Adrenal gland (tissue), 12 donors: ENCODE data around the gene KCNIP1. TPM values are rescaled to one million over a fixed set of nuclear protein-coding genes. Genes with fewer than 3 reads are reported as not detected.

Experiments used
- DNase-seq, 7 donors: peaks; one replicate each; pipeline ENCODE4 v3.0.0-alpha.2; 2019 to 2020
- H3K27ac ChIP-seq, 5 donors: fragments of 200-600 bp; sonication (generic) in 4 of 5; 1 replicate in 3 of 5; 2 replicates in 2 of 5; pipeline versions ENCODE4 v1.5.1 to v1.8.0; 2016 to 2020; ENCODE audit warnings: mild to moderate bottlenecking in 1 of 5
- H3K27me3 ChIP-seq: fragments of 200-600 bp; 2 replicates; pipeline ENCODE4 v1.8.0; 2021
- H3K36me3 ChIP-seq, 2 donors: fragments of 200-600 bp; replicated peaks in 1 of 2; 1 replicate in 1 of 2; 2 replicates in 1 of 2; pipeline versions ENCODE4 v1.5.1 to v1.8.0; 2018 to 2022
- H3K4me1 ChIP-seq, 2 donors: fragments of 200-600 bp; replicated peaks in 1 of 2; 1 replicate in 1 of 2; 2 replicates in 1 of 2; pipeline versions ENCODE4 v1.5.1 to v1.8.0; 2018 to 2021
- H3K4me3 ChIP-seq, 4 donors: fragments of 200-600 bp; sonication (generic) in 3 of 4; one replicate each; pipeline ENCODE4 v1.5.1; 2016 to 2018
- H3K9me3 ChIP-seq, 3 donors: fragments of 200-600 bp; sonication (generic) in 1 of 3; replicated peaks in 1 of 3; 1 replicate in 2 of 3; 2 replicates in 1 of 3; pipeline versions ENCODE4 v1.5.1 to v1.8.0; 2016 to 2021
- CTCF ChIP-seq, 6 experiments: fragments of 450-650 bp in 4 of 6; fragments of 200-600 bp in 2 of 6; sonication (generic) in 1 of 6; IDR thresholded peaks; 1 replicate in 5 of 6; 2 replicates in 1 of 6; pipeline versions ENCODE4 v1.5.1 to v1.8.0; 2016 to 2021; ENCODE audit warnings: antibody characterized with exemption in 6 of 6, mild to moderate bottlenecking in 2 of 6, moderate library complexity in 1 of 6
- POLR2A ChIP-seq, 2 donors: fragments of 450-650 bp; IDR thresholded peaks; one replicate each; pipeline ENCODE4 v1.6.1; 2017; ENCODE audit warnings: antibody characterized with exemption in 2 of 2, mild to moderate bottlenecking in 2 of 2, moderate library complexity in 1 of 2
- WGBS, 4 donors: extraction: QIAGEN DNeasy Blood & Tissue Kit in 2 of 4; methylation state at CpG; one replicate each; pipeline versions ENCODE4 v1.1.5 to v1.1.7; 2013 to 2017; 5-methylcytosine and 5-hydroxymethylcytosine counted together
- intact Hi-C, 2 donors: fragments of 100-400 bp; cut with DNase I; formaldehyde crosslinking; loops; one replicate each; pipeline versions ENCODE4 v1.14.1 to v1.15.0; 2022 to 2023
- polyA plus RNA-seq, 3 donors: library from polyadenylated mRNA; stranded (reverse); fragments of 200-250 nt in 2 of 3; fragments of 350-450 nt in 1 of 3; fragmentation: Illumina TruSeq in 1 of 3; extraction: RNeasy Lipid Tissue Mini Kit (QIAGEN cat#74804) in 1 of 3; gene quantifications; one replicate each; pipeline ENCODE4 v1.2.3, GENCODE V29; 2013 to 2014
- total RNA-seq, 9 donors: library from RNA; depleted of rRNA in 4 of 9; stranded (reverse); fragments of >200 nt in 4 of 9; fragments of 120-200 nt in 1 of 9; fragmentation: NEBNext Ultra II Directional in 1 of 9; extraction: Animal tissue kit (Norgen Biotek cat#: 25700) in 1 of 9; gene quantifications; one replicate each; pipeline versions ENCODE4 v1.1.0 to v1.2.4, GENCODE V29; 2013 to 2023
- donor health status: healthy with polysubstance abuse.
- donor health status: Bipolar disorder and iron deficiency.
- donor health status: DM: yes; HTN: yes; CAD: no.
- donor health status: DM: no; HTN: no; CAD: no.
- donor health status: DM: no; HTN: no; CAD: no.
- donor health status: DM: yes; HTN: yes; CAD: no.

KCNIP1 gene
- total and polyA plus RNA-seq, 12 donors, result 0.14 to 12.6 (median 1.7) TPM; not detected in 1

- Histone ChIP-seq H3K36me3 (no peaks in the 10 kb centered on the region), H3K27me3 (peaks cover 7% of the 10 kb centered on the region), H3K27ac (no peak overlapping the region), H3K4me3 (no peak overlapping the region), H3K9me3 (no peaks in the 10 kb centered on the region), H3K4me1 (peaks cover 0 to under 1% of the 10 kb centered on the region in 2 donors)
- DNase-seq, result no peak
- 90 to 94% (median 92%) methylated on average over 1 of the region's 1 CpG for WGBS, 4 donors
- TF ChIP-seq CTCF (IDR thresholded peaks at IDR 0.05), result no peak
- no peak for TF ChIP-seq POLR2A (IDR thresholded peaks at IDR 0.05)
- intact Hi-C loops, result no loop called here
These were observed 5.5 kb downstream of the KCNIP1 start for GRCh38 chr5:170509348-170509660.

GRCh38 chr5:170510126-170510525, 6.3 kb downstream of the KCNIP1 start:
- H3K27ac ChIP-seq, result no peak overlapping the region
- TF ChIP-seq POLR2A (IDR thresholded peaks at IDR 0.05) (no peak), CTCF (IDR thresholded peaks at IDR 0.05) (no peak)
- intact Hi-C loops, result no loop called here

GRCh38 chr5:170510559-170510958, 6.7 kb downstream of the KCNIP1 start:
- 82 to 90% (median 84%) methylated on average over 5 of the region's 5 CpGs for WGBS, 4 donors
- H3K36me3 ChIP-seq, result no peaks in the 10 kb centered on the region
- no peak for DNase-seq
- H3K4me1 ChIP-seq, result no peaks in the 10 kb centered on the region
- intact Hi-C loops, result no loop called here
- H3K27ac ChIP-seq, result no peak overlapping the region
- H3K4me3 ChIP-seq, result no peak overlapping the region
- TF ChIP-seq POLR2A (IDR thresholded peaks at IDR 0.05), result no peak
- TF ChIP-seq CTCF (IDR thresholded peaks at IDR 0.05), result no peak
- H3K9me3 ChIP-seq, result no peaks in the 10 kb centered on the region
- no peaks in the 10 kb centered on the region for H3K27me3 ChIP-seq

More at GRCh38 chr5:170510126-170510525, 6.3 kb downstream of the KCNIP1 start:
- H3K4me3 ChIP-seq, result no peak overlapping the region
- H3K4me1 ChIP-seq, result no peaks in the 10 kb centered on the region
- no peak for DNase-seq
- no peaks in the 10 kb centered on the region for H3K36me3 ChIP-seq
- H3K9me3 ChIP-seq, result no peaks in the 10 kb centered on the region
- 88 to 92% (median 88%) methylated on average over 7 of the region's 7 CpGs for WGBS, 4 donors
- H3K27me3 ChIP-seq, result no peaks in the 10 kb centered on the region

GRCh38 chr5:170511551-170512258, 7.9 kb downstream of the KCNIP1 start:
- Histone ChIP-seq H3K4me1 (no peaks in the 10 kb centered on the region), H3K27me3 (no peaks in the 10 kb centered on the region), H3K4me3 (no peak overlapping the region), H3K9me3 (no peaks in the 10 kb centered on the region), H3K36me3 (no peaks in the 10 kb centered on the region), H3K27ac (no peak overlapping the region)
- intact Hi-C loops, result no loop called here
- DNase-seq, result no peak
- 81 to 89% (median 85%) methylated on average over 8 of the region's 8 CpGs for WGBS, 4 donors
- TF ChIP-seq CTCF (IDR thresholded peaks at IDR 0.05) (no peak), POLR2A (IDR thresholded peaks at IDR 0.05) (no peak)
